GM19043 (cell line): Measurements from ENCODE around the gene HNRNPDL.
A peak's percentile ranks its signal among the peaks of the same experiment; 100 is the strongest.
"Not testable (repeated sequence)": the region's sequence is repeated elsewhere in the genome, so short reads cannot be mapped to it uniquely, and the experiment has no call there.

Source experiments
- ATAC-seq: cut with Tn5 transposase; IDR thresholded peaks from one replicate; pipeline ENCODE4 v1.9.1; 2021; ENCODE audit warnings: low read depth; ENCODE audit not compliant: unreplicated experiment

The HNRNPDL gene

GRCh38 chr4:82430193-82430963 is at the start of gene HNRNPDL, which contains the start of gene ENOPH1:
TSS of gene HNRNPDL (minus strand) at chr4:82430462. CDS start at chr4:82429690, 772 bp downstream.
TSS of gene ENOPH1 (plus strand) at chr4:82430590. CDS start at chr4:82430830, 240 bp downstream.
- ATAC-seq: peak; percentile 62

GRCh38 chr4:82479562-82479961 is 49.3 kb upstream of the HNRNPDL start:
- no peak for ATAC-seq

GRCh38 chr4:82477469-82477868 is 47.2 kb upstream of the HNRNPDL start:
- not testable (repeated sequence) for ATAC-seq

- not testable (repeated sequence) for ATAC-seq
These were observed 45.7 kb upstream of the HNRNPDL start for GRCh38 chr4:82475931-82476330.

GRCh38 chr4:82473621-82474164 is 43.4 kb upstream of the HNRNPDL start:
- ATAC-seq: no peak

GRCh38 chr4:82473080-82473479 is 42.8 kb upstream of the HNRNPDL start:
- not testable (repeated sequence) for ATAC-seq

- no peak for ATAC-seq
These were observed 39.6 kb upstream of the HNRNPDL start for GRCh38 chr4:82469791-82470345.

GRCh38 chr4:82467471-82467870 is 37.2 kb upstream of the HNRNPDL start:
- ATAC-seq: no peak

- no peak for ATAC-seq
These were observed 33.0 kb upstream of the HNRNPDL start for GRCh38 chr4:82463221-82463620.

GRCh38 chr4:82462415-82462831 is 32.2 kb upstream of the HNRNPDL start:
- peak; percentile 78 for ATAC-seq

- ATAC-seq: no peak
These were observed 31.4 kb upstream of the HNRNPDL start for GRCh38 chr4:82461710-82462109.

- ATAC-seq: no peak
These were observed 28.5 kb upstream of the HNRNPDL start for GRCh38 chr4:82458729-82459128.

- ATAC-seq: no peak
These were observed 27.0 kb upstream of the HNRNPDL start for GRCh38 chr4:82457266-82457665.

GRCh38 chr4:82452026-82452425 is 21.8 kb upstream of the HNRNPDL start:
- no peak for ATAC-seq

- no peak for ATAC-seq
These were observed 20.9 kb upstream of the HNRNPDL start for GRCh38 chr4:82450966-82451755.

- ATAC-seq: no peak
These were observed 17.6 kb upstream of the HNRNPDL start for GRCh38 chr4:82447886-82448285.

- ATAC-seq: no peak
These were observed 8.8 kb upstream of the HNRNPDL start for GRCh38 chr4:82439088-82439487.

- no peak for ATAC-seq
These were observed 7.2 kb upstream of the HNRNPDL start for GRCh38 chr4:82437285-82438005.

- ATAC-seq: no peak
These were observed 6.5 kb upstream of the HNRNPDL start for GRCh38 chr4:82436780-82437179.

- ATAC-seq: no peak
These were observed 5.9 kb upstream of the HNRNPDL start for GRCh38 chr4:82436130-82436529.
